Right ventricle myocardium superior (tissue), 1 donor: Measurements from ENCODE around the gene PRPF40A. TPM values are rescaled to one million over a fixed set of nuclear protein-coding genes. Genes with fewer than 3 reads are reported as not detected.

Experiments
- ATAC-seq: fragments of 200-7000 bp; cut with Tn5 transposase; one replicate; pipeline ENCODE4 v1.9.1; 2020; ENCODE audit warnings: mild to moderate bottlenecking; ENCODE audit not compliant: poor library complexity
- DNase-seq: peaks from one replicate; pipeline ENCODE4 v3.0.0-alpha.2; 2020
- intact Hi-C: fragments of 100-400 bp; cut with DNase I; formaldehyde crosslinking; loops from one replicate; pipeline ENCODE4 v1.11.2; 2022
- total RNA-seq: library from RNA; stranded (reverse); fragmentation: NEBNext Ultra II Directional; extraction: Animal tissue kit (Norgen Biotek cat#: 25700); gene quantifications from one replicate; pipeline ENCODE4 v1.2.1, GENCODE V29; 2021
- donor health status: DM: no; HTN: yes; CAD: no; lungs with severe emphysema.

Gene PRPF40A
- total RNA-seq, 1 donor from 2014 or later: 28.4 TPM

DNA sequence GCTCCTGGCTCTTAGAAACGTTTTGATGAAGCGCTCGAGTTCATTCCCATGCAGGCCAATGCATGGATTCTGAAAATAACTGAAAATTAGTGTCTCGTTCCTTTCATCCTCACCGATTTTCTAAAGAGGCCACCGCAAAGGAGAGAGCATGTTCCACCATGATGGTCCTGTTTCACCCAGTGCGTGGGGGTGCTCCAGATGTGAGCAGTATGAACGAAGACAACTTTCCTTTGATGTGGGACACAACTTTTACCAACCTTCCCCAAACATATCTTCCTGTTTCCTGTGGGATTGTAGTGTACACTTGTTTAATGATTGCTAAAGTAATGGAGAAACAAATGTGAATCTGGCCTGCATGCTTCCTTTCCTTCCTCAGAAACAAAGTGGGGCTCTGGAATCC, 114.5 kb downstream of the PRPF40A start:
- no peak for ATAC-seq
- no peak for DNase-seq
- intact Hi-C loops: no loop called here

Other genes with a start within 250 kb of the PRPF40A start
- 5.9 TPM for gene ARL6IP6, start 1.2 kb upstream of the PRPF40A start, total RNA-seq